ENCODE results near the gene TTR. TPM values are rescaled to one million over a fixed set of nuclear protein-coding genes. Genes with fewer than 3 reads are reported as not detected.

TTR gene
- total RNA-seq, 1 experiment from 2014 or later = not detected

GRCh38 chr18:31616586-31616985, 24.9 kb downstream of the TTR start:
- DNase-seq (ENCODE audit: low spot score) = no peak

- DNase-seq (ENCODE audit: low spot score) = no peak
Observed at GRCh38 chr18:31617031-31617717, 25.5 kb downstream of the TTR start.

- no peak for DNase-seq (ENCODE audit: low spot score)
Observed at GRCh38 chr18:31618801-31619200, 27.1 kb downstream of the TTR start.

- no peak for DNase-seq (ENCODE audit: low spot score)
Observed at GRCh38 chr18:31619291-31619690, 27.6 kb downstream of the TTR start.

- no peak for DNase-seq (ENCODE audit: low spot score)
Observed at GRCh38 chr18:31624892-31625640, 33.4 kb downstream of the TTR start.

GRCh38 chr18:31626409-31626808, 34.7 kb downstream of the TTR start:
- no peak for DNase-seq (ENCODE audit: low spot score)

GRCh38 chr18:31630549-31630948, 38.9 kb downstream of the TTR start:
- no peak for DNase-seq (ENCODE audit: low spot score)

GRCh38 chr18:31631526-31631925, 39.8 kb downstream of the TTR start:
- no peak for DNase-seq (ENCODE audit: low spot score)

GRCh38 chr18:31632356-31632755, 40.7 kb downstream of the TTR start:
- DNase-seq (ENCODE audit: low spot score) = no peak

GRCh38 chr18:31633392-31634330, 42.0 kb downstream of the TTR start:
- no peak for DNase-seq (ENCODE audit: low spot score)

GRCh38 chr18:31634331-31634713, 42.6 kb downstream of the TTR start:
- DNase-seq (ENCODE audit: low spot score) = no peak

GRCh38 chr18:31636387-31636786, 44.7 kb downstream of the TTR start:
- DNase-seq (ENCODE audit: low spot score) = no peak

- no peak for DNase-seq (ENCODE audit: low spot score)
Observed at GRCh38 chr18:31637445-31637844, 45.8 kb downstream of the TTR start.

GRCh38 chr18:31643003-31643402, 51.3 kb downstream of the TTR start:
- DNase-seq (ENCODE audit: low spot score) = no peak

- DNase-seq (ENCODE audit: low spot score) = no peak
Observed at GRCh38 chr18:31645411-31645810, 53.7 kb downstream of the TTR start.

GRCh38 chr18:31646332-31647126, 54.9 kb downstream of the TTR start:
- DNase-seq (ENCODE audit: low spot score) = no peak

- no peak for DNase-seq (ENCODE audit: low spot score)
Observed at GRCh38 chr18:31647127-31647753, 55.6 kb downstream of the TTR start.

Measured in H4 (cell line).